GM19463 (cell line): Measurements from ENCODE around the gene RAP1A.
"Not testable (repeated sequence)": the region's sequence is repeated elsewhere in the genome, so short reads cannot be mapped to it uniquely, and the experiment has no call there.

Experiments used
- ATAC-seq: cut with Tn5 transposase; IDR thresholded peaks from one replicate; pipeline ENCODE4 v1.9.1; 2021; ENCODE audit warnings: mild to moderate bottlenecking, moderate library complexity; ENCODE audit not compliant: unreplicated experiment

The RAP1A gene

DNA sequence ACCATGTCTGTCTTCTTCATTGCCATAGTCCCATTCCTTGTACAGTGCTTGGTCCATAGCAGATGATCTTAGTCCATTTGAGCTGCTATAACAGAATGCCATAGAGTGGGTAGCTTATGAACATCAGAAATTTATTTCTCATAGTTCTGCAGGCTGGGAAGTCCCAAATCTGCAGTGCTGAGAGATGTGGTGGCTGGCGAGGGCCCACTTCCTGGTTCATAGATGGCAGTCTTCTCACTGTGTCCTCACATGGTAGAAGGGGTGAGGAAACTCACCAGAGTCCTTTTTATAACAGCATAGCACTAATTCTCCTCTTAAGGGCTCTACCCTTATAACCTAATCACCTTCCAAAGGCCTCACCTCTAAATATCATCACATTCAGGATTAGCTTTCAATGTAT, 23.1 kb upstream of the RAP1A start:
- ATAC-seq, result no peak

DNA sequence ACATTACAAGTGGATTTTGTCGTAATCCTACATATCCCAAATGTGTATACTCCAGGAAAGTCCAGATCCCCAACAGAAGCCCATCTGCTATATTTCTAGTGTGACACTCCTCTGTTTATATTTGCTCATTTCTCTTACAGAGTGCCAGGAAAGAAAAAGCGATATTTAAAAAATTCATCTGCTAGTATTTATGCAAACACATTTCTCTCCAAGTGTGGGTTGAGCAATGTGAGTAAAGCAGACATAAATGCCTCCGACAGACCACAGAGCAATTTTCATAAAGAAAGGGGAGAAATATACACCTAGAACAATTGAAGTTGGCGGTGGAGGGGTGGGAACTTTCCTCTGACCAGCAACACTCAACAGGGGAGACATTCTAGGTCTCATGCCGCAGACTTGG, 22.2 kb upstream of the RAP1A start:
- ATAC-seq, result no peak

DNA sequence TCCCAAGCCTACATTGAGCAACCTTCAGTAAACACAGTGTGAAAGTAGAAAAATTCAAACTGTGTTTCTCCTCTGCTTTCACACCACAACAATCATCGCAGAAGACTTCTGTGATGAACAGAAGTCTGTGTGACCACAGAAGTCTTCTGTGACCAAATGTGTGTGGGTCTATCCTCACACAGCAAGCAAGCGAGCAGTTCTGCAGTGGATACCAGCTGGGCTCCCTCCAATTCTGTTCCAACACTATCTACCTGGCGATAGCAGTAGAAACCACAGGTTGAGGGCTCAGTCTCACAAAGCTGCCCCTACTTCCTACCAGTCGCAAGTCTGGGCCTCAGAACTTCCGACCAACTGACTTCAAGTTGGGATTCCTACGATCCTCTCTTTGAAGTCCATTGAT, 21.0 kb upstream of the RAP1A start:
- ATAC-seq, result no peak

DNA sequence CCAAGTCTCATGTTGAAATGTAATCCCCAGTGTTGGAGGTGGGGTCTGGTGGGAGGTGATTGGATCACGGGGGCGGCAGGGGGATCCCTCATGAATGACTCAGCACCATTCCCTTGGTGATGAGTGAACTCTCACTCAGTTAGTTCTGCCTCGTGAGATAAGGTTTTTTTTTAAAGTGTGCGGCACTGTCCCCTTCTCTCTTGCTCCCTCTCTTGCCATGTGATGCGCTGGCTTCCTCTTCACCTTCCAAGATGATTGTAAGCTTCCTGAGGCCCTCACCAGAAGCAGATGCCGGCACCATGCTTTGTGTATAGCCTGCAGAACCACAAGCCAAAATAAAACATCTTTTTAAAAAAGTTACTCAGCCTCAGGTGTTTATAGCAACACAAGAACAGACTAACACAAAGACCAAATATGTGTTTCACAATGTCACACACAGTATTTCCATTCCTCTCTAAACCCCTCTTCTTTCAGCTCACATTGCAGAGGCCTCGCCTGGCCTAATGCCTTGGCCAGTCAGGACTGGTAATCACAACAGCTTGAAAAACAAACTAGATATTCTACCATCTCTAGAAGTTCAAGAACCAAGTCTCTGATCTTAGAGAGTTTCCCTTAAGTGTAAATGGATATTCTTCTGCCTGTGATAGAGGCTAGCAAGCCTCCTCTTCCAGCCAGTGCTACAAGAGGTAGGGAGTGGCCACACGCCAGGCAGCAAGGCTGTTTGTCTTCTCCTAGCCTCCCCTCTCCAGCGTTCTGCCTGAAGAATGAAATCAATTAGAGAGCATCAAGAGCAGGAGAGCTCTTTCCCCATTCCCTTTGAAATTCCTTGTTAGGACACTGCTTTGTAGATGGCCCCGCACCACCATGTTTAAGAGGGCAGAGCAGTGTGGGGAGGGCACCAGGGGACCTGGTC, 19.6 kb upstream of the RAP1A start:
- no peak for ATAC-seq

DNA sequence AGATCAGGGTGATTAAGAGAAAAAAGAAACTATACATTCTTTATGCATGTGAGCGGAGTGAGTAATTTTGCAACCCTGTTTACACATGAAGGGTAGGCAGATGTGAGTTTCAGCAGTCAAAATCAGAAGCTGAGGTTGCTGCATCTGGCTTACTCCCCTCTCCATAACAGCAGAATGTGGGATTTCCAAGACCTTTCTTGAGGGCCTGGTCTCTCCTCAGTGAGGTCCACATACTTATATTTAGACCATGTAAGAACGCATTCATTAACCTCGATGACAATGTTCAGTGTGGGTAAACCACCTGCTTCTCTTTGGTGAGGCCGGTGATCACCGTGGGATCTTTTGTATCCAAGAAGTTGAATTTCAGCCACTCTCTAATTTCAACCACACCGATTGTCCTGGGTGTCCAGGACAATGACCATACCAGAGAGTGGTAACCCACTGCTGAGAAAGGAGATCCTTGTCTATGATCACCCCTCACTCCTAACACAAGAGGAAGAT, 18.7 kb upstream of the RAP1A start:
- ATAC-seq, result peak; percentile 70

DNA sequence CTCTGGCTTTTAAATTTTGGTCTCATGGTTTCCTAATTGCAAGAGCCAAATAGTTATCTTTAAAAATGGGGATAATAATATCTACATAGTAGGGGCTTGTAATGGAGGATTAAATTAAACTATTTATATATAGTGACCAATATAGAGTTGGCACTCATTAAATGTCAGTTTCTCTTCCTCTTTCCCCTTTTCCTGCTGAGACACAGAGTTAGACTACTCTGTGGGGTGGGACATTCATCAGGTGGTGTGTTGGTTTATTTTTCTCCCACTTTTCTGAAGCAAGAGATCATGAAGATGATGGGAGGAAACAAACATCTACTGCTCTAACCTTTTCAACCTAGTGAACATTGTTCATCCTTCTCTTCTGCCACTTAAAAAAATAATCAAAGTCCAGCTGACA, 17.3 kb upstream of the RAP1A start:
- ATAC-seq, result no peak

DNA sequence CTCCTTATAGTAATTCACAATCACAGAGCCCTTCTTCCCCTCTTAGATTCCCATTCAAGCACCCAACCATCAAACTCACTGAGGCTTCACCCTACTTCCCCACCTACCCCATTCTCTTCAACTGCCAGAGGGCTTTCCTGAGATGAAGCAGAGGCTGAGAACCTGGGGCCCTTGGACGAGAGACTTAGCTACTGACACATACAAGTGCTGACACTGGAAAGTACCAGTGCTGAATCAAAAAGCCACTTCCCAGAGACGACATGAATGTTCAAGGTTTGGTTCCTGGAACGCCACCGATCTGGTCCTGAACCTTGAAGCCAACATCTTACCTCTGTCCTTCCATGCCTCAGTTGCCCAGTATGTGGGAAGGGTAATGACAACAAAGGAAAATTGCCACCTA, 16.6 kb upstream of the RAP1A start:
- no peak for ATAC-seq

DNA sequence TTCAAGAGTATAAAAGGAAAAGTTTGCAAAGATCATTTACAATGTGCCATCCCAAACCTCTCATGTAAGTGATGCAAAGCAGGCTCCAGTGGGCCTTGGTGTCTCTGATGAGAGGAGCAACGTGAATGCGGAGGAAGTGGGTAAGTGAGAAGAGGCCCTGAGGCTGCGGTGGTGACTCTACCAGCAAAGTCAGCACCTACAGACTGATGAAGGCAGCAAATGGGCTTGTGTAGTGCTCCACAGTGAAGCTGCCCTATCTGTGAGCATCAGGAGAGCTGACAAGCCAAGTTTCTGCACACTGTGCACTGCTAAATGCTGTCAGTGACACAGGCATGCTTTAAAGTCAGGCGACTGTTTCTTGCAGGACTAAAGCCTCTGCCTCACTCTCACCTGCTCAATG, 15.6 kb upstream of the RAP1A start:
- ATAC-seq, result no peak

DNA sequence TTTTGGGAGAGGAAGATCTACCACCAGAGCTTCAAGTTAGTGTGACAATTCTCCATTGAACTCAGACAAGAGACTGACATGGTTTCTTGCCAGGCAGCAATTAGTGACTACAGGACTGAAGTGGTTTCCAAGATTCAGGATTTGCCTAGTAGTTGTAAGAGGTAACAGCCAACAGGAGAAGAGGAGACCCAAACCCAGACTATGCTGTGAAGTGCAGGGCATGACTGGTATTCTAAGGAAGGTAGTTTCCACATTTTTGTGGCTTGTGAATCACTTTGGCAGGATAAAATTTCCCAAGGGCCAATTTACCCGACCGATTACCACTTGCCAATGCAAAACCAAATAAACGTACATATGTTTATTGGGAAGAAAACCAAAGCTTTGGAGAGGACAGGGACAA, 14.7 kb upstream of the RAP1A start:
- no peak for ATAC-seq

DNA sequence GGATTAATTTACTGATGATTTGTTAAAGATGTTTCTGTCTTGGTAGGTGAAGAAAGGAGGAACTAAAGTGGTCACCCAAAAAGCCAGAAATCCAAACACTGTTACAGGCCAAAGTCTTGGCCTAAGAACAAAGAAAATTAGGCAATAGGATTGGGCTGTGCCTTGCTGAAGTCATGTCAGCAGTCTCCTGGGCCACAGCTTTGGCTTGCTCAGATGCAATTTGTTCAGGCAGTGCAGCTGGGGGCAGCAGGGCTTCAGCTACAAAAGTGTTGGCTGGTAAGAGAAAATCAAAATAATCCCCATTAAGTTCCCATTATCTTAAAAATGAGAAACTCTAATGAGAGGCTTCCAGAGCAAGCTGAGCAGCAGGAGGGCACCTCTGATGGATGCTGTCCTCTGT, 14.0 kb upstream of the RAP1A start:
- no peak for ATAC-seq

DNA sequence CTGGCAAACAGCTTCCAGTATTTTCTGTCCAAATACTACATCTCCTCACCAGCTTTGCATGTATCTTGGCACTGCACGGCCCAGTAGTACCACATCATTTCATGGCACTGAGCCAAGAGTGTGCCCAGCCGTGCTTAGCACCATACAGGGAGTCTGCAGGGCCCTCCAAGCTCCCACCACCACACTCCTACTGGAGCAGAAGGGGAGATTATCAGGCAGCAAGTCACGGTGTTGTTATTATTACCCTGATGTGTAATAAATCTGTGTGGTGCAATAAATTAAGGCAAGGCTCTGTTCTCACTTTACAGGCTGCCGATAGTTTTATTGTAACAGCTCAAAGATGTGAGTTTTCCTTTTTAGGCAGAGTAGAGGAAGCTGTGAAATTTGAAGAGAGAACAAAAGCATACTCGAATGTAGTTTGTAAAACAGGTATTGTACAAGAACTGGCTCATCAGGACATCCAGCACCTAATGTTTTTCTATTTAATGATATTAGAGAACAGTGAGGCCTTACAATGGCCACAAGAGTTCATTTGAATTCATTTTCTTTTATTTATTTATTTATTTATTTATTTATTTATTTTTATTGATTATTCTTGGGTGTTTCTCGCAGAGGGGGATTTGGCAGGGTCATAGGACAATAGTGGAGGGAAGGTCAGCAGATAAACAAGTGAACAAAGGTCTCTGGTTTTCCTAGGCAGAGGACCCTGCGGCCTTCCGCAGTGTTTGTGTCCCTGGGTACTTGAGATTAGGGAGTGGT, 13.0 kb upstream of the RAP1A start:
- ATAC-seq, result not testable (repeated sequence)

DNA sequence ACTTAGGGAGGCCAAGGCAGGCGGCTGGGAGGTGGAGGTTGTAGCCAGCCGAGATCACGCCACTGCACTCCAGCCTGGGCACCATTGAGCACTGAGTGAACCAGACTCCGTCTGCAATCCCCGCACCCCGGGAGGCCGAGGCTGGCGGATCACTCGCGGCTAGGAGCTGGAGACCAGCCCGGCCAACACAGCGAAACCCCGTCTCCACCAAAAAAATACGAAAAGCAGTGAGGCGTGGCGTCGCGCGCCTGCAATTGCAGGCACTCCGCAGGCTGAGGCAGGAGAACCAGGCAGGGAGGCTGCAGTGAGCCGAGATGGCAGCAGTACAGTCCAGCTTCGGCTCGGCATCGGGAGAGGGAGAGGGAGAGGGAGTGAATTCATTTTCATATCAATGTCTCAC, 11.1 kb upstream of the RAP1A start:
- ATAC-seq, result not testable (repeated sequence)

DNA sequence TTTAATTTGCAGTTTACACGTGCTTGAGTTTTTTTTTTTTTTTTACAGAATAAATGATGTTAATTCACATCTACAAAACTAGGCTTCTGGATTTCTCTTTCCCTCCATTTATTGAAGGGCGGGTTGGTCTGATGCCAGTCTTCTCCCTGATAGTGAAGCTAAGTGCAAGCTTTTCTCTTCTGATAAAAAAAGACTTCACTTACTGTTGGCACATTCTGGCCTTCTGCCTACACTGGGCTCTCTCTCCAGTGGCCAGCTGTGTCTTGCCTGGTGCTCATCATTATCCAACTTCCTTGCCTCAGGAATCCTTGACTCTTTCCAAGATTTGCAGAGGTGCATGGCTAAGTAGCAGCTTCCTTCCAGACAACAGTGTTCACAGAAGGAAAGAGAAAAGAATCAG, 7.6 kb upstream of the RAP1A start:
- no peak for ATAC-seq

DNA sequence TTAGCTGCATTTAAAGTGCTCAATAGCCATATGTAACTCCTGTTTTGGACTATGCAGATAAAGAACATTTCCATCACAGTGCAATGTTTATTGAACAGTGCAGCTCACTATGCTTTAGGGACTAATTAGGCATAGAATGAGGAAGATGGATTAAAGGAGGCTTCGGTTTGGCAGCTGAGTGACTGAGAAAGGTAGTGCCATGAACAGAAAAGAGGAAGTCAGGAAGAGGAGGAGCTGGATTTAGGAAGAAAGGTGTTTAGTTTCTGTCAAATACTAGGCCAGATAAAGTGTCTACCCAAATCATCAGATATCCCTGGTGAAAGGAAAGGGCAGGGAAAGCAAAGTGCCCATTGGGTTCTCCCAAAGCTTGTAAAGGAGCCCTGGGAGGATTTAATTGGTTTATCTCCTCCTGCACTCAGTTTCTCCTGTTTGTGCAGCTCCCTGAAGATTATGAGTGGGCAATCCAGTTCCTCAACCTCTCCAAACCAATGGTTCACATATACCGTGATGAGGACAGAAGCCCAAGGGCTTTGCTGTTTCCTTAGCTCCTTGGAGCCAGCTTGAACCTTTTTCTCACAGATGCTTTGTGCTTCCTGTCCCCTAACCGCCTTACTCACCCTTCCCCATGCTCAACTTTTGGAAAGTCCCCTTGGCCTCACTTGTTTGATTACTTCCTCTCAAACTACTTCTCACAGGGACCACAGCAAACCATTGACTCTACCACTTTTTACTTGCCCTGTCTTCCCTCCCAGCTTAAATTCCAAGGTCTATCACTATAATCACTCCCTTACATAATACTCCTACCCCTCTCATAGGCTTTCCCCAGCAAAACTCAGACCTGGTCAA, 3.5 kb upstream of the RAP1A start:
- peak; percentile 45 for ATAC-seq

DNA sequence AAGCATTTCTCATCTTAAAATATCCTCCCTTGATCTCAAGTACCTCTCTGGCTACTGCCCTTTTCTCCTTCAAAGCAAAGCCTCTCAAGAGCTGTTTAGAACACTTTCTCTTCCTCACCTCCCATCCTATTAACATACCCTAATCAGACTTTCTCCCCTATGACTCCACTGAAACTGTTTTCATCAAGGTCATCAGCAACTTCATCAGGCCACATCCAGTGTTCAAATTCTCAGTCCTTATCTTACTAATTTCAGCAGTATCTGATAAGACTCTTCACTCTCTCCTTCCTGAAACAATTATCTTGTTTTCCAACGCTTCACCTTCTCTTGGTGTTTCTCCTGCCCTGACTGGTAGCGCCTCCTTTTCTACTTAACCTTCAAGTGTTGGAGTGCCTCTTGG, 1.5 kb upstream of the RAP1A start:
- no peak for ATAC-seq

DNA sequence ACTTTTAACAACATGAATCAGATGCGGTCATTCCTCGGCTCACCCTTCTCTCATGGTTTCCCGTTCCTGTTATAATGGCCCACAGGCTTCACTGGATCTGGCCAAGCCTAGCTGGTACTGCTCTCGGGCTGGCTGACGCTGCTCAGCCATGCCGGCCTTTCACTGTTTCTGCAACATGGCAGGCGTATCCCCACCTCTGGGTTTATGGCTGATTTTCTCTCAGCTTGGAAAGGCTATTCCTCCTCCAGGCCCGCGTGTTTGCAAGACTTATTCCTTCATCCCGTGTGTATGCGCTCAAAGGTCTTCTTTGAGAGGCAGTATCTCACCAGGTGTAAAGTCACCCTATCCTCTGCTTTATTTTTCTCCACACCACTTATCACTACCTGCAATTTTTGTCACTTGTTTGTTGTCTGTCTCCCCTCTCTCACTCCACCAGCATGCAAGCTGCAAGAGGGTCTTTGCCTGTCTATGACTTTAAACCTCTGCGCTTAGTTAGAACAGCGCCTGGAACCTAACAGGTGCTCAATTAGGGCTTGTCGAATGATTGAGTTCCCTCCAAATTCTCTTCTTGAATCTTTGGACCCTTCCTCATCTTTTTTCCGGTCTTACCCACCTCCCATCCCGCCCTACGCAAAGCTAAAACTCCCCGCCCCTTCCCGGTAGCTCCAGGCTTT, 491 bp upstream of the RAP1A start:
- peak; percentile 5 for ATAC-seq

DNA sequence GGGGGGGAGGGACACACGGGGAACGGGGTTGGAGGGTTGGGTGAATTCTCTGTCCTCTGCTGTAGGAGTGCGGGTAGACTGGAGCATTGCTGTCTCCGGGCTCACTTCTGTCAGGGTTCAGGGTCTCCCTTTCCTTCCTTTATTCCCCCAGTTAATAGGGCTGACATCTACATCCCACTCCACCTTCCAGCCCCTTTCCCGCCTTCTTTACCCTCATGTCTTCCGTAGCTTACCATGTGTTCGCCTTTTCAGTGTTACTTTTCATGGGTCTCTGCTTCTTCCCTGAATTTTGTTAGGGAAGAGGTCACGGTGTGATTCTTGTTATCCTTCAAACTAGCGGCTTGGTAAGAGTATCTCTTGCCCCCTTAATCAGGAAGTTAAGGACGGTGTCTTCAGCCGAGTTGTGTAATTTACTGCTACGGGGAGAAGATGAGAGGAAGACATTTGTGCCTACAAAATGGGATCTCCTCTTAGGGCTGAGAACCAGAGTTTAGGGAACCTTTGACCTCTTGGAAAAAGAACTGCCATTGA, 917 bp downstream of the RAP1A start:
- peak; percentile 6 for ATAC-seq

DNA sequence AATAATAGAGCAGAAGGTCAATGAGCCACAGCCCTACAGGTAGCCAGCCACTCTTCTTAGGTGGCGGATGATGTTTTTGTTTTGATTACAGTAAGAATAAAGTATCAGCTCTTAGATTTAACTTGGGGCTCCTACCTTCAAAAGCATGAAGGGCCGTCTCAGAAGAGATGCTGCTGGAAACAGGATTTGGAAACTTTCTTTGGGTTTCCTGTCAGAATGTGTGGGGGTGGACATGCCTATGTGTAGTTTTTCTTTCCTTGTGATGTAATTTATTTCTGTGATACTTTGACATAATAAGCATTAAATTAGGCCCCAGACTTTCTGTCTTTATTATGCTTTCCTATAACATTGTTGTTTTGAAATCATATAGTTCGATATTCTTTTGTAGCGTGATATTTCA, 1.5 kb downstream of the RAP1A start:
- ATAC-seq, result no peak

DNA sequence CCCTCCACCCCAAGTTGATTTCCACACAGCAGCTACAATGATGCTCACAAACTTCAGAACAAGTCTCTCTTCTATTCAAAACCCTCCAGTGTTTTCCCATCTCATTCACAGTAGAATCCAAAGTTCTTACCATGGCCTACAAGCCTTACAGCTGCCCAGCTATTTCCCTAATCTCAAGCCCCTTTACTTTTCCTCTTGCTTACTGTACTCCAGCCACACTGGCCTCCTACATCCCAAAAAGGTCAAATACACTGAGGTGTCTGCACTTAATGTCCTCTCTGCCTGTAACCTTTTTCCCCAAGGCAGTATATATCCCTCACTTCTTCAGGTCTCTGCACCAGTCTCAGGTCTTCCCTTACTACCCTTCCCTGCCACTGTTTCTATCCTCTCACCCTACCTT, 2.6 kb downstream of the RAP1A start:
- no peak for ATAC-seq

DNA sequence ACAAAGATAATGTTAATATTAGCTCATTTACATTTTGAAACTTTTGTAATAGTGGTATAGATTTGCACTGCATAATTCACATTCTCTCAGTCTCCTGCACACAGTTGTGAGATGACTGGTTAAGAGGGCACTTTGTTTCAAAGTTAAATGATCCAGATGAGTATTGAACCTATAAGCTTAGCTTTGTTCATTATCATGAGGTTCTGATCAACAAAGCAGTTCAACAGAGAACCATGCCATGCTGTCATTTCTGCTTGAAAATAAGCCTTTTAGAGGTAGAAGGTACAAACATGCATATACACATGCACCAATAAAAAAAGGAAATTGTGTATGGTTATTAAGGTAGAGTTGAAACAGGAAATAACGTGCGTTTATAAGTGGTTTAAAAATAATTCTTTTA, 4.8 kb downstream of the RAP1A start:
- no peak for ATAC-seq
